K562 (cell line): ENCODE results near the gene TCFL5. TPM values are rescaled to one million over a fixed set of nuclear protein-coding genes. Genes with fewer than 3 reads are reported as not detected.

ENCODE experiments used
- BCOR ChIP-seq: fragments of 450-650 bp; IDR thresholded peaks from 2 replicates; pipeline ENCODE4 v1.6.1; 2016
- CTCF ChIP-seq, 3 experiments: IDR thresholded peaks in 2 of 3; conservative IDR thresholded peaks in 1 of 3; 2 replicates each; pipeline ENCODE4 v1.5.1; 2011 to 2012; ENCODE audit warnings: low read length in 3 of 3, mild to moderate bottlenecking in 3 of 3, control low read depth in 2 of 3, improper control_type of control experiment in 1 of 3, inconsistent platforms in 1 of 3, low read depth in 1 of 3, mixed read lengths in 1 of 3, moderate library complexity in 1 of 3; ENCODE audit not compliant: insufficient read depth in 2 of 3
- SP1 ChIP-seq: sonication (generic); formaldehyde crosslinking; IDR thresholded peaks from 2 replicates; pipeline ENCODE4 v1.8.1; 2022; ENCODE audit warnings: mild to moderate bottlenecking, missing genetic modification reagents
- TAF15 ChIP-seq: fragments of 200-400 bp; formaldehyde crosslinking; IDR thresholded peaks from 2 replicates; pipeline ENCODE4 v1.6.1; 2017; ENCODE audit warnings: mild to moderate bottlenecking, low read depth, low read length, moderate library complexity
- TFAP4 ChIP-seq: sonication (generic); formaldehyde crosslinking; IDR thresholded peaks from 2 replicates; pipeline ENCODE4 v1.8.0; 2022; ENCODE audit warnings: missing genetic modification reagents, mild to moderate bottlenecking, moderate library complexity, borderline replicate concordance
- VEZF1 ChIP-seq: fragments of 200-800 bp; sonication (Bioruptor generic); IDR thresholded peaks from 2 replicates; pipeline ENCODE4 v1.6.1; 2017; ENCODE audit warnings: missing genetic modification characterization, missing compliant biosample characterization
- polyA plus RNA-seq, 8 experiments: library from polyadenylated mRNA; depleted of rRNA in 4 of 8; stranded (reverse) in 5 of 8; unstranded in 3 of 8; fragments of >200 nt; fragmentation: Nextera tagmentation in 2 of 8; fragmentation: Illumina TruSeq in 1 of 8; extraction: Ambion mirVana in 2 of 8; extraction: Trizol in 1 of 8; gene quantifications; 2 replicates each; pipeline versions ENCODE4 v1.2.1 to v1.2.3, GENCODE V29; 2011 to 2014; ENCODE audit warnings: inconsistent platforms in 1 of 8, missing spikeins in 1 of 8
- total RNA-seq, 7 experiments: library from RNA; depleted of rRNA in 6 of 7; stranded (reverse); fragments of >200 nt in 6 of 7; fragmentation: Illumina TruSeq in 2 of 7; extraction: Trizol in 2 of 7; gene quantifications; 2 replicates each; pipeline versions ENCODE4 v1.2.1 to v1.2.3, GENCODE V29; 2011 to 2021; ENCODE audit warnings: low replicate concordance in 1 of 7
- TF ChIP-seq, protein P1 (sequence below): fragments of 450-650 bp; IDR thresholded peaks from 2 replicates; pipeline ENCODE4 v1.6.1; 2018; ENCODE audit not compliant: partially characterized antibody

The TCFL5 gene
- total and polyA plus RNA-seq, 9 of the 15 experiments (the other 6 are each of a cell fraction or from before 2014, with no cell fraction given): 1.00 to 12.6 (median 9.1) TPM

GRCh38 chr20:62824476-62825332 lies 36.9 kb downstream of the TCFL5 start (continued):
- peak; percentile 93 for TF ChIP-seq VEZF1 (CRISPR knock-in tag)
- TF ChIP-seq TAF15: 0 out of 2 replicates have a peak, but pooled peaks have one; percentile 1
- TF ChIP-seq SP1 (CRISPR knock-in tag): no peak
- peak; percentile 72 for TF ChIP-seq BCOR
- peak; percentile 60 for TF ChIP-seq TFAP4
- TF ChIP-seq, protein P1, sequence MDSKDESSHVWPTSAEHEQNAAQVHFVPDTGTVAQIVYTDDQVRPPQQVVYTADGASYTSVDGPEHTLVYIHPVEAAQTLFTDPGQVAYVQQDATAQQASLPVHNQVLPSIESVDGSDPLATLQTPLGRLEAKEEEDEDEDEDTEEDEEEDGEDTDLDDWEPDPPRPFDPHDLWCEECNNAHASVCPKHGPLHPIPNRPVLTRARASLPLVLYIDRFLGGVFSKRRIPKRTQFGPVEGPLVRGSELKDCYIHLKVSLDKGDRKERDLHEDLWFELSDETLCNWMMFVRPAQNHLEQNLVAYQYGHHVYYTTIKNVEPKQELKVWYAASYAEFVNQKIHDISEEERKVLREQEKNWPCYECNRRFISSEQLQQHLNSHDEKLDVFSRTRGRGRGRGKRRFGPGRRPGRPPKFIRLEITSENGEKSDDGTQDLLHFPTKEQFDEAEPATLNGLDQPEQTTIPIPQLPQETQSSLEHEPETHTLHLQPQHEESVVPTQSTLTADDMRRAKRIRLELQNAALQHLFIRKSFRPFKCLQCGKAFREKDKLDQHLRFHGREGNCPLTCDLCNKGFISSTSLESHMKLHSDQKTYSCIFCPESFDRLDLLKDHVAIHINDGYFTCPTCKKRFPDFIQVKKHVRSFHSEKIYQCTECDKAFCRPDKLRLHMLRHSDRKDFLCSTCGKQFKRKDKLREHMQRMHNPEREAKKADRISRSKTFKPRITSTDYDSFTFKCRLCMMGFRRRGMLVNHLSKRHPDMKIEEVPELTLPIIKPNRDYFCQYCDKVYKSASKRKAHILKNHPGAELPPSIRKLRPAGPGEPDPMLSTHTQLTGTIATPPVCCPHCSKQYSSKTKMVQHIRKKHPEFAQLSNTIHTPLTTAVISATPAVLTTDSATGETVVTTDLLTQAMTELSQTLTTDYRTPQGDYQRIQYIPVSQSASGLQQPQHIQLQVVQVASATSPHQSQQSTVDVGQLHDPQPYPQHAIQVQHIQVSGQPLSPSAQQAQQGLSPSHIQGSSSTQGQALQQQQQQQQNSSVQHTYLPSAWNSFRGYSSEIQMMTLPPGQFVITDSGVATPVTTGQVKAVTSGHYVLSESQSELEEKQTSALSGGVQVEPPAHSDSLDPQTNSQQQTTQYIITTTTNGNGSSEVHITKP: peak; percentile 15
- TF ChIP-seq CTCF (IDR thresholded peaks at IDR 0.05 in 2 of 3, conservative IDR thresholded peaks at IDR 0.05 in 1 of 3; ENCODE audit: insufficient read depth in 2 of 3, low read depth in 1 of 3, low read length in 3 of 3): peak in 1 of 3 experiments; percentile 18; a peak in 1 of 6 replicates
